H1 (cell line): Measurements from ENCODE around the gene GNAQ. TPM values are rescaled to one million over a fixed set of nuclear protein-coding genes. Genes with fewer than 3 reads are reported as not detected.

Experiments
- CTCF ChIA-PET: fragments of 300-600 bp; sonication (Branson Sonifier 250); formaldehyde crosslinking; loops from one replicate; lab custom pipeline; 2021; ENCODE audit not compliant: partially characterized antibody; lab: Charles Lee
- POLR2A ChIA-PET: fragments of 300-600 bp; sonication (Branson Sonifier 250); formaldehyde crosslinking; loops from one replicate; lab custom pipeline; 2021; ENCODE audit warnings: inconsistent platforms; ENCODE audit not compliant: partially characterized antibody; lab: Charles Lee
- DNase-seq, 2 experiments: peaks; one replicate each; pipeline versions ENCODE4 v3.0.0 to v3.0.0-alpha.2; 2010 to 2022; ENCODE audit warnings: low spot score in 2 of 2, low read depth in 1 of 2, mixed read lengths in 1 of 2
- FAIRE-seq: peaks from 2 replicates; lab custom pipeline; 2011; peaks lifted over from hg19 to GRCh38; lab: Jason Lieb, UNC
- H2AFZ ChIP-seq: 2 replicates; pipeline ENCODE4 v1.8.1; 2012; ENCODE audit warnings: low read length, inconsistent platforms
- H2AK5ac ChIP-seq: 2 replicates; pipeline ENCODE4 v1.6.1; 2013; ENCODE audit warnings: low read depth, low read length
- H2BK120ac ChIP-seq: replicated peaks from 2 replicates; pipeline ENCODE3; 2013; ENCODE audit warnings: low read depth, low read length, inconsistent platforms
- H2BK12ac ChIP-seq: 2 replicates; pipeline ENCODE4 v1.6.1; 2013; ENCODE audit warnings: low read depth, low read length
- H2BK15ac ChIP-seq: 2 replicates; pipeline ENCODE4 v1.6.1; 2013; ENCODE audit warnings: low read length
- H2BK20ac ChIP-seq: 2 replicates; pipeline ENCODE4 v1.6.1; 2013; ENCODE audit warnings: low read length
- H2BK5ac ChIP-seq: 2 replicates; pipeline ENCODE4 v1.6.1; 2013; ENCODE audit warnings: low read depth, low read length
- H3K14ac ChIP-seq: 2 replicates; pipeline ENCODE4 v1.6.1; 2013; ENCODE audit warnings: inconsistent platforms; ENCODE audit not compliant: insufficient read length
- H3K18ac ChIP-seq: 2 replicates; pipeline ENCODE4 v1.6.1; 2013; ENCODE audit warnings: low read length; ENCODE audit errors: extremely low read depth
- H3K23ac ChIP-seq: 2 replicates; pipeline ENCODE4 v1.6.1; 2013; ENCODE audit warnings: inconsistent platforms; ENCODE audit not compliant: insufficient read length
- H3K23me2 ChIP-seq: 2 replicates; pipeline ENCODE4 v1.6.1; 2013; ENCODE audit warnings: low read depth, low read length
- H3K27ac ChIP-seq: 2 replicates; pipeline ENCODE4 v1.6.1; 2011; ENCODE audit warnings: low read depth, low read length, inconsistent platforms
- H3K27me3 ChIP-seq, 4 experiments: replicated peaks in 1 of 4; 1 replicate in 1 of 4; 2 replicates in 3 of 4; pipeline versions ENCODE4 v1.6.1 to v1.8.1; 2011 to 2013; ENCODE audit warnings: low read length in 3 of 4, mild to moderate bottlenecking in 3 of 4, inconsistent platforms in 2 of 4, mixed read lengths in 2 of 4, moderate library complexity in 1 of 4; ENCODE audit not compliant: control insufficient read depth in 3 of 4, insufficient read depth in 3 of 4; ENCODE audit errors: extremely low read depth in 1 of 4
- H3K36me3 ChIP-seq, 4 experiments: 2 replicates each; pipeline versions ENCODE4 v1.6.1 to v1.8.1; 2011 to 2013; ENCODE audit warnings: mild to moderate bottlenecking in 4 of 4, low read length in 3 of 4, moderate library complexity in 2 of 4, control low read depth in 1 of 4, inconsistent platforms in 1 of 4; ENCODE audit not compliant: insufficient read depth in 4 of 4, control insufficient read depth in 2 of 4
- H3K4ac ChIP-seq: replicated peaks from 2 replicates; pipeline ENCODE3; 2013; ENCODE audit warnings: low read length, low read depth, mixed read lengths, inconsistent platforms; ENCODE audit not compliant: insufficient read length
- H3K4me1 ChIP-seq, 4 experiments: replicated peaks in 1 of 4; 1 replicate in 1 of 4; 2 replicates in 3 of 4; pipeline versions ENCODE4 v1.6.1 to v1.8.1; 2011 to 2013; ENCODE audit warnings: low read length in 3 of 4, inconsistent platforms in 2 of 4, mixed read lengths in 1 of 4; ENCODE audit not compliant: insufficient read depth in 4 of 4, control insufficient read depth in 3 of 4
- H3K4me2 ChIP-seq, 2 experiments: 2 replicates each; pipeline versions ENCODE4 v1.6.1 to v1.8.1; 2011 to 2013; ENCODE audit warnings: low read depth in 2 of 2, low read length in 2 of 2, control low read depth in 1 of 2, inconsistent platforms in 1 of 2, mild to moderate bottlenecking in 1 of 2; ENCODE audit not compliant: insufficient read depth in 1 of 2
- H3K4me3 ChIP-seq, 4 experiments: fragments of 200-600, 300-600 bp in 1 of 4; sonication (generic), shearing (Covaris generic), sonication (Bioruptor Twin) in 1 of 4; 2 replicates each; pipeline versions ENCODE4 v1.5.1 to v1.8.1; 2011 to 2016; ENCODE audit warnings: low read length in 4 of 4, low read depth in 3 of 4, control low read depth in 2 of 4, inconsistent platforms in 2 of 4, mild to moderate bottlenecking in 2 of 4, mixed read lengths in 1 of 4, moderate library complexity in 1 of 4; ENCODE audit not compliant: insufficient read depth in 2 of 4; ENCODE audit errors: extremely low read depth in 1 of 4
- H3K56ac ChIP-seq: replicated peaks from 2 replicates; pipeline ENCODE3; 2013; ENCODE audit warnings: low read depth, mild to moderate bottlenecking, mixed read lengths, low read length, inconsistent platforms; ENCODE audit not compliant: insufficient read length
- H3K79me1 ChIP-seq: 2 replicates; pipeline ENCODE4 v1.6.1; 2013; ENCODE audit warnings: low read depth, low read length, control low read depth
- H3K79me2 ChIP-seq, 2 experiments: 2 replicates each; pipeline versions ENCODE4 v1.6.1 to v1.8.1; 2012 to 2013; ENCODE audit warnings: low read length in 2 of 2, mild to moderate bottlenecking in 2 of 2, inconsistent platforms in 1 of 2; ENCODE audit not compliant: insufficient read depth in 2 of 2, control insufficient read depth in 1 of 2
- H3K9ac ChIP-seq, 4 experiments: replicated peaks in 1 of 4; 1 replicate in 1 of 4; 2 replicates in 3 of 4; pipeline versions ENCODE4 v1.6.1 to v1.8.1; 2011 to 2013; ENCODE audit warnings: low read depth in 3 of 4, low read length in 3 of 4, control low read depth in 2 of 4, mild to moderate bottlenecking in 2 of 4, moderate library complexity in 2 of 4, inconsistent platforms in 1 of 4; ENCODE audit errors: extremely low read depth in 1 of 4
- H3K9me3 ChIP-seq, 2 experiments: 2 replicates each; pipeline versions ENCODE4 v1.6.1 to v1.8.1; 2012 to 2013; ENCODE audit warnings: mild to moderate bottlenecking in 2 of 2, moderate library complexity in 2 of 2, control low read depth in 1 of 2, inconsistent platforms in 1 of 2, low read depth in 1 of 2, low read length in 1 of 2, mixed read lengths in 1 of 2; ENCODE audit not compliant: insufficient read depth in 2 of 2
- H4K20me1 ChIP-seq, 2 experiments: replicated peaks in 1 of 2; 2 replicates each; pipeline versions ENCODE3 to v1.8.1; 2011 to 2013; ENCODE audit warnings: inconsistent platforms in 2 of 2, low read length in 2 of 2, mild to moderate bottlenecking in 1 of 2; ENCODE audit not compliant: insufficient read depth in 2 of 2, control insufficient read depth in 1 of 2
- H4K5ac ChIP-seq: 2 replicates; pipeline ENCODE4 v1.6.1; 2013; ENCODE audit warnings: low read length, low read depth, mixed read lengths, inconsistent platforms; ENCODE audit not compliant: insufficient read length
- H4K8ac ChIP-seq: 2 replicates; pipeline ENCODE4 v1.8.0; 2013; ENCODE audit warnings: mild to moderate bottlenecking, moderate library complexity, low read length, inconsistent platforms; ENCODE audit not compliant: insufficient read depth; ENCODE audit errors: extremely low read depth
- H4K91ac ChIP-seq: replicated peaks from 2 replicates; pipeline ENCODE3; 2013; ENCODE audit warnings: low read length, mixed read lengths, inconsistent platforms; ENCODE audit not compliant: insufficient read length
- CTCF ChIP-seq, 3 experiments: IDR thresholded peaks; 1 replicate in 2 of 3; 2 replicates in 1 of 3; pipeline versions ENCODE4 v1.5.1 to v1.6.1; 2011; ENCODE audit warnings: low read length in 3 of 3, mild to moderate bottlenecking in 3 of 3, inconsistent platforms in 2 of 3, low read depth in 1 of 3, moderate library complexity in 1 of 3; ENCODE audit not compliant: insufficient read depth in 1 of 3; ENCODE audit errors: control extremely low read depth in 1 of 3
- EP300 ChIP-seq, 2 experiments: IDR thresholded peaks; 1 replicate in 1 of 2; 2 replicates in 1 of 2; pipeline ENCODE4 v1.6.1; 2011 to 2012; ENCODE audit warnings: low read depth in 2 of 2, low read length in 2 of 2, mild to moderate bottlenecking in 2 of 2, borderline replicate concordance in 1 of 2, inconsistent platforms in 1 of 2, moderate library complexity in 1 of 2
- WGBS, 2 experiments: shearing (Covaris generic) in 1 of 2; methylation state at CpG; one replicate each; pipeline versions ENCODE4 v1.1.6 to v1.1.7; 2013 to 2015; ENCODE audit warnings: low lambda C conversion rate in 2 of 2, mixed read lengths in 2 of 2, inconsistent platforms in 1 of 2, low coverage in 1 of 2, missing lambda C conversion rate in 1 of 2; ENCODE audit not compliant: insufficient replicate concordance in 2 of 2, insufficient coverage in 1 of 2, insufficient read length in 1 of 2; ENCODE audit errors: extremely low coverage in 1 of 2, missing lambda C conversion rate in 1 of 2; 5-methylcytosine and 5-hydroxymethylcytosine counted together
- polyA plus RNA-seq, 7 experiments: library from polyadenylated mRNA; depleted of rRNA in 3 of 7; stranded (reverse) in 5 of 7; unstranded in 2 of 7; fragments of >200 nt in 5 of 7; fragments of 200-250 nt in 2 of 7; gene quantifications; 1 replicate in 5 of 7; 2 replicates in 1 of 7; 4 replicates in 1 of 7; pipeline versions ENCODE4 v1.2.1 to v1.2.3, GENCODE V29; 2011 to 2013; ENCODE audit warnings: missing spikeins in 2 of 7, mixed read lengths in 2 of 7
- total RNA-seq: library from RNA; stranded (reverse); fragmentation: NEBNext Ultra II Directional; extraction: Animal tissue kit (Norgen Biotek cat#: 25700); gene quantifications from 2 replicates; pipeline ENCODE4 v1.2.1, GENCODE V29; 2021
- TF ChIP-seq, protein P1 (sequence below): IDR thresholded peaks from 2 replicates; pipeline ENCODE4 v1.6.1; 2011; ENCODE audit warnings: low read depth, mild to moderate bottlenecking, low read length; ENCODE audit not compliant: insufficient read depth

Gene GNAQ
- total and polyA plus RNA-seq, 2 of the 8 experiments (the other 6 are each of a cell fraction or from before 2014, with no cell fraction given) = 22.8 to 63.8 TPM

DNA sequence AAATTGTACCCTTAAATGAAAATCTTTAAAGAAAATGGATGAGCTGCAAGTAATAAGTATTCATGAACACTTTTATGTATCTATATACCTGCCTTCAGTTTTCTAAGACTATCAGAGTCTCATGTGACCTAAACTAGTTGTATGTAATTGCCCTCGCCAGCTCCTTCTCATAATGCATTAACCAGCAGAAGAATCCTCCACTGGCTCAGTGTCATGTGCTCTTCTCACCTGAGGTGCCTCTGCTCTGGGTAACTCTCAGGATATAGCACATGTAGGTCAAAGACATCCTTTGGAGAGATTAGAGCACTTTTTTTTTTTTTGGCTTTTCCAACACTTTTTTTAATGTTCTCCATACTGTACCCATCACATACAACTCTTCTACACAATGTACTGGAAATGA lies 199.8 kb downstream of the GNAQ start:
- H3K23ac ChIP-seq = no peak overlapping the region
- no peak overlapping the region for H2AK5ac ChIP-seq
- no peak overlapping the region for H3K56ac ChIP-seq
- no peak overlapping the region for H3K27ac ChIP-seq
- H3K18ac ChIP-seq = no peak overlapping the region
- no peaks in the 10 kb centered on the region for H3K23me2 ChIP-seq
- H3K79me2 ChIP-seq = no peaks in the 10 kb centered on the region
- no peak overlapping the region for H3K4me3 ChIP-seq
- H3K14ac ChIP-seq = no peak overlapping the region
- H3K79me1 ChIP-seq = peaks cover 2% of the 10 kb centered on the region; the same call in 1 of the 2 replicates
- no peak overlapping the region for H2AFZ ChIP-seq
- no peak overlapping the region for H4K91ac ChIP-seq
- no peak for TF ChIP-seq EP300 (IDR thresholded peaks at IDR 0.05; ENCODE audit: borderline replicate concordance in 1 of 2, low read depth in 2 of 2, low read length in 2 of 2)
- TF ChIP-seq CTCF (IDR thresholded peaks at IDR 0.05; ENCODE audit: control extremely low read depth in 1 of 3, insufficient read depth in 1 of 3, low read depth in 1 of 3, low read length in 3 of 3) = no peak
- TF ChIP-seq, protein P1, sequence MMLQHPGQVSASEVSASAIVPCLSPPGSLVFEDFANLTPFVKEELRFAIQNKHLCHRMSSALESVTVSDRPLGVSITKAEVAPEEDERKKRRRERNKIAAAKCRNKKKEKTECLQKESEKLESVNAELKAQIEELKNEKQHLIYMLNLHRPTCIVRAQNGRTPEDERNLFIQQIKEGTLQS = no peak
- H3K36me3 ChIP-seq = no peaks in the 10 kb centered on the region
- FAIRE-seq = no peak
- H3K4ac ChIP-seq = no peak overlapping the region
- no peak overlapping the region for H2BK20ac ChIP-seq
- H2BK5ac ChIP-seq = no peak overlapping the region
- H3K4me1 ChIP-seq = no peaks in the 10 kb centered on the region
- H3K4me2 ChIP-seq = no peak overlapping the region
- ChIA-PET CTCF (interaction anchor here (0.6 to 1.0 kb wide), 3 partner anchors 16 to 204 kb away, joined by 3 read pairs; no protein-coding TSS in a partner anchor), POLR2A (interaction anchor here (1.2 kb wide), 1 partner anchor 10 kb away, joined by 3 read pairs; no protein-coding TSS in a partner anchor)
- no peak overlapping the region for H4K8ac ChIP-seq
- 100% methylated on average over 1 of the region's 1 CpG; no CpG with 5 or more reads in 1 of the 2 experiments for WGBS, 2 experiments
- no peak overlapping the region for H4K5ac ChIP-seq
- DNase-seq = no peak
- no peaks in the 10 kb centered on the region for H3K27me3 ChIP-seq
- no peak overlapping the region for H2BK15ac ChIP-seq
- no peaks in the 10 kb centered on the region for H4K20me1 ChIP-seq
- no peak overlapping the region for H3K9ac ChIP-seq
- H2BK12ac ChIP-seq = no peak overlapping the region
- H2BK120ac ChIP-seq = no peak overlapping the region
- H3K9me3 ChIP-seq = no peaks in the 10 kb centered on the region
